Endothelial cell of umbilical vein (primary cell): ENCODE results near the gene CDC42. TPM values are rescaled to one million over a fixed set of nuclear protein-coding genes. Genes with fewer than 3 reads are reported as not detected.

Source experiments
- BruUV-seq: library from RNA; stranded (reverse); fragments of 400-500 nt; replicated peaks from 2 replicates; lab custom pipeline; 2021; lab: Mats Ljungman, UMichigan
- CTCF ChIA-PET: fragments of 300-600, 350-600 bp; sonication (Branson Sonifier 250); formaldehyde crosslinking; loops from one replicate; lab custom pipeline; 2021; ENCODE audit warnings: antibody characterized with exemption, inconsistent platforms; lab: Charles Lee
- POLR2A ChIA-PET: fragments of 300-600, 350-600 bp; sonication (Branson Sonifier 250); formaldehyde crosslinking; loops from one replicate; lab custom pipeline; 2021; ENCODE audit warnings: antibody characterized with exemption, inconsistent platforms; lab: Charles Lee
- DNase-seq: peaks from one replicate; pipeline ENCODE4 v3.0.0-alpha.2; 2011; ENCODE audit warnings: low read depth, low spot score
- FAIRE-seq: peaks from 2 replicates; lab custom pipeline; 2011; peaks lifted over from hg19 to GRCh38; lab: Jason Lieb, UNC
- H2AFZ ChIP-seq: 2 replicates; pipeline ENCODE4 v1.6.0; 2012; ENCODE audit warnings: low read depth, low read length, control low read depth, inconsistent platforms
- H3K27ac ChIP-seq: 2 replicates; pipeline ENCODE4 v1.5.1; 2011; ENCODE audit warnings: low read depth, mild to moderate bottlenecking, control low read depth, low read length, moderate library complexity; ENCODE audit not compliant: insufficient read depth
- H3K27me3 ChIP-seq, 2 experiments: 2 replicates each; pipeline versions ENCODE4 v1.6.0 to v1.6.1; 2011; ENCODE audit warnings: low read length in 2 of 2, mixed read lengths in 1 of 2; ENCODE audit not compliant: control insufficient read depth in 2 of 2, insufficient read depth in 2 of 2
- H3K36me3 ChIP-seq, 2 experiments: 2 replicates in 1 of 2; 3 replicates in 1 of 2; pipeline ENCODE4 v1.5.1; 2011; ENCODE audit warnings: low read length in 2 of 2, mild to moderate bottlenecking in 1 of 2, moderate library complexity in 1 of 2; ENCODE audit not compliant: control insufficient read depth in 2 of 2, insufficient read depth in 2 of 2; ENCODE audit errors: extremely low read depth in 1 of 2
- H3K4me1 ChIP-seq: 3 replicates; pipeline ENCODE4 v1.5.1; 2011; ENCODE audit warnings: mild to moderate bottlenecking, low read length; ENCODE audit not compliant: control insufficient read depth, insufficient read depth; ENCODE audit errors: extremely low read depth
- H3K4me2 ChIP-seq: 2 replicates; pipeline ENCODE4 v1.6.1; 2011; ENCODE audit warnings: low read length, control low read depth, mixed read lengths; ENCODE audit not compliant: insufficient read depth
- H3K4me3 ChIP-seq, 3 experiments: fragments of 200-600 bp in 1 of 3; sonication (generic), shearing (Covaris generic) in 1 of 3; replicated peaks in 1 of 3; 2 replicates each; pipeline ENCODE4 v1.5.1; 2011 to 2016; ENCODE audit warnings: control low read depth in 3 of 3, low read length in 3 of 3, mild to moderate bottlenecking in 2 of 3, inconsistent platforms in 1 of 3, low read depth in 1 of 3, moderate library complexity in 1 of 3; ENCODE audit not compliant: insufficient read depth in 1 of 3
- H3K79me2 ChIP-seq: 2 replicates; pipeline ENCODE4 v1.6.0; 2012; ENCODE audit warnings: low read length, inconsistent platforms; ENCODE audit not compliant: control insufficient read depth, insufficient read depth
- H3K9ac ChIP-seq: replicated peaks from 2 replicates; pipeline ENCODE3; 2011; ENCODE audit warnings: low read length, control low read depth; ENCODE audit not compliant: insufficient read depth; ENCODE audit errors: extremely low read depth
- H3K9me1 ChIP-seq: replicated peaks from 3 replicates; pipeline ENCODE4 v1.6.0; 2011; ENCODE audit warnings: mild to moderate bottlenecking, low read length; ENCODE audit not compliant: control insufficient read depth, insufficient read depth; ENCODE audit errors: extremely low read depth
- H3K9me3 ChIP-seq: replicated peaks from 2 replicates; pipeline ENCODE4 v1.5.1; 2012; ENCODE audit warnings: low read length, inconsistent platforms; ENCODE audit not compliant: control insufficient read depth, insufficient read depth
- H4K20me1 ChIP-seq: replicated peaks from 2 replicates; pipeline ENCODE3; 2011; ENCODE audit warnings: mild to moderate bottlenecking, low read length; ENCODE audit not compliant: control insufficient read depth, insufficient read depth; ENCODE audit errors: extremely low read depth
- CTCF ChIP-seq, 2 donors: IDR thresholded peaks; 1 replicate in 1 of 2; 2 replicates in 1 of 2; pipeline ENCODE4 v1.5.1; 2011; ENCODE audit warnings: low read length in 2 of 2, mild to moderate bottlenecking in 2 of 2, moderate library complexity in 2 of 2, control low read depth in 1 of 2, inconsistent platforms in 1 of 2, low read depth in 1 of 2; ENCODE audit not compliant: insufficient read depth in 1 of 2; ENCODE audit errors: extremely low read depth in 1 of 2
- EZH2 ChIP-seq: IDR thresholded peaks from 2 replicates; pipeline ENCODE4 v1.6.1; 2012; ENCODE audit warnings: borderline replicate concordance, low read depth, mild to moderate bottlenecking, moderate library complexity, low read length, inconsistent platforms; ENCODE audit not compliant: severe bottlenecking
- FOS ChIP-seq: IDR thresholded peaks from 2 replicates; pipeline ENCODE4 v1.6.1; 2011; ENCODE audit warnings: mild to moderate bottlenecking, low read length, moderate library complexity, borderline replicate concordance; ENCODE audit not compliant: insufficient read depth
- GATA2 ChIP-seq: IDR thresholded peaks from 2 replicates; pipeline ENCODE4 v1.7.0; 2011; ENCODE audit warnings: low read depth, mild to moderate bottlenecking, moderate library complexity, mixed read lengths, low read length; ENCODE audit not compliant: insufficient read length, insufficient read depth
- JUN ChIP-seq: IDR thresholded peaks from 2 replicates; pipeline ENCODE4 v1.6.1; 2011; ENCODE audit warnings: borderline replicate concordance, low read depth; ENCODE audit not compliant: insufficient read length, insufficient read depth
- MAX ChIP-seq: IDR thresholded peaks from 2 replicates; pipeline ENCODE4 v1.6.1; 2011; ENCODE audit not compliant: insufficient read depth, insufficient read length
- MYC ChIP-seq: IDR thresholded peaks from one replicate; pipeline ENCODE4 v1.6.1; 2011; ENCODE audit warnings: mild to moderate bottlenecking, low read depth, low read length
- POLR2A ChIP-seq: IDR thresholded peaks from 2 replicates; pipeline ENCODE4 v1.6.1; 2012; ENCODE audit warnings: low read depth, mild to moderate bottlenecking, control low read depth, low read length
- POLR2AphosphoS5 ChIP-seq: IDR thresholded peaks from 2 replicates; pipeline ENCODE4 v1.6.1; 2012; ENCODE audit warnings: low read depth, mild to moderate bottlenecking, control low read depth, low read length, moderate library complexity; ENCODE audit not compliant: insufficient read depth
- dilution Hi-C: fragments of 300-500 bp; cut with MboI; formaldehyde crosslinking; loops from one replicate; pipeline ENCODE4 v1.15.0; 2019; ENCODE audit warnings: low sequenced_read_pairs; ENCODE audit not compliant: extremely low pct_ligation_motif_present
- intact Hi-C: fragments of 100-400 bp; cut with micrococcal nuclease; formaldehyde crosslinking; loops from one replicate; pipeline ENCODE4 v1.10.0; 2022
- polyA plus RNA-seq, 4 experiments: library from polyadenylated mRNA; depleted of rRNA in 3 of 4; stranded (reverse) in 3 of 4; unstranded in 1 of 4; fragments of >200 nt; gene quantifications; 2 replicates each; pipeline versions ENCODE4 v1.2.1 to v1.2.3, GENCODE V29; 2011 to 2012; ENCODE audit warnings: missing spikeins in 1 of 4
- total RNA-seq: library from RNA; stranded (reverse); gene quantifications from 2 replicates; pipeline ENCODE4 v1.2.3, GENCODE V29; 2021

CDC42 gene
- total and polyA plus RNA-seq, 2 donors (not counting 3 experiments of a cell fraction or from before 2014, with no cell fraction given), result 199 to 381 TPM

DNA sequence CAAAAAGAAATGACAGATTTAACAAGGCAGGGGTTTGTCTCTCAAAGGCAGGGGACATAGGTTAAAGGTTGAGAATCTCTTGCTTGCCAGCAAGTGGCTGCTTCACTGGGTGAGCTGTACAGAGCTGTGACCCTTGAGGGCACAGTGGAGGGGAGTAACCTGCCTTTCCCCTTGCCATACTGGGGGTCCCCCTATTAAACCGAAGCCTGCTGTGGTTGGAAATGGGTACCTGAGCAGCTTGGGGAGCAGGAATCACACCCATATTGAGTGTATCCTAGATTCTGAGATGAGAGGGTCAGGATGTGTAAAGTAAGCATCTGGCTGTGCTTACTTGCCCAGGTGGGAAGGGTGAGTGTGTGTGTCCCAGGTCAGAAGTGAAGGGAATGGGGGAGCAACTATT lies 58.6 kb downstream of the CDC42 start:
- H2AFZ ChIP-seq, result no peak overlapping the region
- DNase-seq (no peak), FAIRE-seq (no peak)
- intact Hi-C loops (no loop called here), dilution Hi-C loops (no loop called here)
- H3K36me3 ChIP-seq, result peaks cover 4 to 14% of the 10 kb centered on the region in 2 experiments
- peaks cover 6% of the 10 kb centered on the region for H4K20me1 ChIP-seq
- no peak overlapping the region for H3K4me3 ChIP-seq
- TF ChIP-seq POLR2AphosphoS5, result no peak
- TF ChIP-seq JUN, result no peak
- no peak for TF ChIP-seq FOS
- no peak for TF ChIP-seq GATA2
- TF ChIP-seq MYC, result no peak
- TF ChIP-seq POLR2A, result no peak
- TF ChIP-seq MAX, result no peak
- no peak for TF ChIP-seq EZH2
- no peak for TF ChIP-seq CTCF (IDR thresholded peaks at IDR 0.05; ENCODE audit: extremely low read depth in 1 of 2, insufficient read depth in 1 of 2, low read depth in 1 of 2, low read length in 2 of 2)
- H3K79me2 ChIP-seq, result peaks cover 57% of the 10 kb centered on the region
- no peaks in the 10 kb centered on the region for H3K9me3 ChIP-seq
- H3K4me1 ChIP-seq, result peaks cover 40% of the 10 kb centered on the region
- no TSS peak for BruUV-seq
- CTCF ChIA-PET, result interaction anchor here (1.1 to 2.7 kb wide), 5 partner anchors 10 to 305 kb away, joined by 3 to 13 read pairs (median 4); no protein-coding TSS in a partner anchor
- no peak overlapping the region for H3K4me2 ChIP-seq
- POLR2A ChIA-PET, result no interaction called here
- no peak overlapping the region for H3K27ac ChIP-seq
- H3K9me1 ChIP-seq, result no peaks in the 10 kb centered on the region
- H3K27me3 ChIP-seq, result no peaks in the 10 kb centered on the region
- no peak overlapping the region for H3K9ac ChIP-seq
